HG02763 (cell line): ENCODE measurements around the gene HAAO.
"Not testable (repeated sequence)": the region's sequence is repeated elsewhere in the genome, so short reads cannot be mapped to it uniquely, and the experiment has no call there.

Experiments
- ATAC-seq: cut with Tn5 transposase; IDR thresholded peaks from one replicate; pipeline ENCODE4 v1.9.1; 2021; ENCODE audit warnings: mild to moderate bottlenecking, moderate library complexity; ENCODE audit not compliant: unreplicated experiment

Gene HAAO

GRCh38 chr2:42792583-42793333 is at the start of gene HAAO:
Gene HAAO (minus strand): TSS chr2:42792583. CDS start chr2:42792536, 47 bp downstream.
- peak; percentile 35 for ATAC-seq

- no peak for ATAC-seq
Measured at GRCh38 chr2:42841344-42841743, 49.0 kb upstream of the HAAO start.

GRCh38 chr2:42840760-42841159 is 48.4 kb upstream of the HAAO start:
- no peak for ATAC-seq

- ATAC-seq: no peak
Measured at GRCh38 chr2:42839809-42840501, 47.6 kb upstream of the HAAO start.

GRCh38 chr2:42838133-42838532 is 45.8 kb upstream of the HAAO start:
- ATAC-seq: no peak

GRCh38 chr2:42835577-42836371 is 43.4 kb upstream of the HAAO start:
- ATAC-seq: no peak

GRCh38 chr2:42834161-42834560 is 41.8 kb upstream of the HAAO start:
- ATAC-seq: no peak

- ATAC-seq: no peak
Measured at GRCh38 chr2:42832289-42832634, 39.9 kb upstream of the HAAO start.

- ATAC-seq: not testable (repeated sequence)
Measured at GRCh38 chr2:42831575-42832288, 39.3 kb upstream of the HAAO start.

- ATAC-seq: no peak
Measured at GRCh38 chr2:42830922-42831574, 38.7 kb upstream of the HAAO start.

- ATAC-seq: no peak
Measured at GRCh38 chr2:42829671-42830440, 37.5 kb upstream of the HAAO start.

- peak; percentile 64 for ATAC-seq
Measured at GRCh38 chr2:42828487-42829425, 36.4 kb upstream of the HAAO start.

GRCh38 chr2:42827647-42828486 is 35.5 kb upstream of the HAAO start:
- ATAC-seq: peak; percentile 77

- no peak for ATAC-seq
Measured at GRCh38 chr2:42826231-42826630, 33.8 kb upstream of the HAAO start.

GRCh38 chr2:42824454-42824807 is 32.0 kb upstream of the HAAO start:
- no peak for ATAC-seq

- ATAC-seq: no peak
Measured at GRCh38 chr2:42823744-42824453, 31.5 kb upstream of the HAAO start.

GRCh38 chr2:42819160-42819559 is 26.8 kb upstream of the HAAO start:
- no peak for ATAC-seq
